A549 (cell line): ENCODE results near the gene RASA2.

Experiments
- MAFK ChIP-seq: fragments of 450-650 bp; IDR thresholded peaks from 2 replicates; pipeline ENCODE4 v1.6.1; 2014; ENCODE audit not compliant: partially characterized antibody
- RAD21 ChIP-seq, 2 experiments: fragments of >200 bp in 1 of 2; sonication (Bioruptor Twin) in 1 of 2; formaldehyde crosslinking in 1 of 2; IDR thresholded peaks in 1 of 2; conservative IDR thresholded peaks in 1 of 2; 2 replicates in 1 of 2; 3 replicates in 1 of 2; pipeline ENCODE4 v1.6.1; 2012 to 2018; ENCODE audit warnings: inconsistent platforms in 1 of 2

GRCh38 chr3:141478139-141478538, 8.7 kb upstream of the RASA2 start:
- no peak for TF ChIP-seq RAD21 (conservative IDR thresholded peaks at IDR 0.05 in 1 of 2, IDR thresholded peaks at IDR 0.05 in 1 of 2)
- no peak for TF ChIP-seq MAFK
